GM23338 (cell line): Measurements from ENCODE around the gene L1CAM. TPM values are rescaled to one million over a fixed set of nuclear protein-coding genes. Genes with fewer than 3 reads are reported as not detected.

Experiments used
- ATAC-seq: fragments of 200-7000 bp; cut with Tn5 transposase; 3 replicates; pipeline ENCODE4 v1.9.1; 2020
- DNase-seq: peaks from one replicate; pipeline ENCODE4 v3.0.0-alpha.2; 2015; ENCODE audit warnings: low spot score
- H2AFZ ChIP-seq: fragments of 200-600 bp; sonication (generic); 2 replicates; pipeline ENCODE4 v1.8.0; 2016; ENCODE audit warnings: antibody characterized with exemption, mild to moderate bottlenecking, moderate library complexity
- H3F3A ChIP-seq: fragments of 200-600 bp; sonication (generic); replicated peaks from 2 replicates; pipeline ENCODE4 v1.8.0; 2017; ENCODE audit warnings: antibody characterized with exemption, mixed run types, low read depth
- H3K27ac ChIP-seq: fragments of 200-600 bp; sonication (generic); 2 replicates; pipeline ENCODE4 v1.6.1; 2016; ENCODE audit warnings: low read depth
- H3K27me3 ChIP-seq: fragments of 200-600 bp; sonication (generic); 2 replicates; pipeline ENCODE4 v1.8.0; 2016; ENCODE audit warnings: mild to moderate bottlenecking, mixed run types, moderate library complexity; ENCODE audit not compliant: insufficient read depth
- H3K36me3 ChIP-seq: fragments of 200-600 bp; sonication (generic); 2 replicates; pipeline ENCODE4 v1.8.0; 2016; ENCODE audit warnings: mild to moderate bottlenecking; ENCODE audit not compliant: insufficient read depth
- H3K4me1 ChIP-seq: fragments of 200-600 bp; sonication (generic); 2 replicates; pipeline ENCODE4 v1.8.0; 2016; ENCODE audit warnings: mild to moderate bottlenecking, moderate library complexity; ENCODE audit not compliant: insufficient read depth
- H3K4me2 ChIP-seq: fragments of 200-600 bp; sonication (generic); 2 replicates; pipeline ENCODE4 v1.7.1; 2017; ENCODE audit warnings: mixed run types
- H3K4me3 ChIP-seq: fragments of 200-600 bp; sonication (generic); 2 replicates; pipeline ENCODE4 v1.6.1; 2016; ENCODE audit warnings: mixed run types
- H3K79me2 ChIP-seq: fragments of 200-600 bp; sonication (generic); replicated peaks from 2 replicates; pipeline ENCODE4 v1.8.0; 2017; ENCODE audit warnings: mild to moderate bottlenecking; ENCODE audit not compliant: insufficient read depth
- H3K9me2 ChIP-seq: fragments of 200-600 bp; sonication (generic); 2 replicates; pipeline ENCODE4 v1.8.0; 2017; ENCODE audit not compliant: insufficient read depth
- H4K20me1 ChIP-seq: fragments of 200-600 bp; sonication (generic); replicated peaks from 2 replicates; pipeline ENCODE4 v1.8.0; 2017; ENCODE audit warnings: mild to moderate bottlenecking; ENCODE audit not compliant: insufficient read depth
- H3K27ac Mint-ChIP-seq: 2 replicates; pipeline ENCODE4 v1.8.0; 2020; ENCODE audit warnings: inconsistent platforms, mild to moderate bottlenecking, moderate library complexity, mixed read lengths
- H3K27me3 Mint-ChIP-seq: 3 replicates; pipeline ENCODE4 v1.8.0; 2022; ENCODE audit warnings: low read depth, mild to moderate bottlenecking, moderate library complexity, mixed read lengths, inconsistent platforms; ENCODE audit not compliant: insufficient read depth, poor library complexity
- H3K36me3 Mint-ChIP-seq: 3 replicates; pipeline ENCODE4 v1.8.0; 2021; ENCODE audit warnings: low read depth, mild to moderate bottlenecking, inconsistent platforms, moderate library complexity, mixed read lengths
- H3K4me1 Mint-ChIP-seq: 3 replicates; pipeline ENCODE4 v1.8.0; 2020; ENCODE audit warnings: mild to moderate bottlenecking, inconsistent platforms, mixed read lengths
- H3K4me3 Mint-ChIP-seq: 3 replicates; pipeline ENCODE4 v1.8.0; 2021; ENCODE audit warnings: moderate library complexity, mild to moderate bottlenecking, inconsistent platforms, mixed read lengths
- H3K9me3 Mint-ChIP-seq: 3 replicates; pipeline ENCODE4 v1.8.0; 2020; ENCODE audit warnings: moderate library complexity, mild to moderate bottlenecking, inconsistent platforms, mixed read lengths
- CREB1 ChIP-seq: fragments of 250-450 bp; sonication (Bioruptor Pico); IDR thresholded peaks from 2 replicates; pipeline ENCODE4 v1.5.0; 2020; ENCODE audit warnings: low read depth, mild to moderate bottlenecking, moderate library complexity
- CTCF ChIP-seq, 2 experiments: fragments of 200-600 bp in 1 of 2; sonication (generic) in 1 of 2; conservative IDR thresholded peaks; 2 replicates each; pipeline versions ENCODE4 v1.5.1 to v1.6.1; 2016 to 2017; ENCODE audit warnings: antibody characterized with exemption in 2 of 2, low read depth in 2 of 2, mild to moderate bottlenecking in 2 of 2, moderate library complexity in 1 of 2
- ETS1 ChIP-seq: IDR thresholded peaks from 2 replicates; pipeline ENCODE4 v1.6.1; 2016; ENCODE audit warnings: antibody characterized with exemption
- EZH2 ChIP-seq: fragments of 200-600 bp; sonication (generic); IDR thresholded peaks from one replicate; pipeline ENCODE4 v1.8.0; 2017; ENCODE audit warnings: antibody characterized with exemption, mild to moderate bottlenecking, low read depth; ENCODE audit not compliant: unreplicated experiment
- JUNB ChIP-seq: IDR thresholded peaks from one replicate; pipeline ENCODE4 v1.6.1; 2016; ENCODE audit warnings: antibody characterized with exemption; ENCODE audit not compliant: unreplicated experiment
- ZNF114 ChIP-seq: fragments of 250-450 bp; sonication (Bioruptor Pico); IDR thresholded peaks from 2 replicates; pipeline ENCODE4 v1.5.0; 2020; ENCODE audit warnings: mild to moderate bottlenecking, moderate library complexity
- ZNF462 ChIP-seq: fragments of 250-450 bp; sonication (Bioruptor Pico); IDR thresholded peaks from 2 replicates; pipeline ENCODE4 v1.5.0; 2020; ENCODE audit warnings: mild to moderate bottlenecking, moderate library complexity
- polyA plus RNA-seq: library from polyadenylated mRNA; unstranded; fragments of >200 nt; fragmentation: Nextera tagmentation; extraction: Ambion mirVana; gene quantifications from 2 replicates; pipeline ENCODE4 v1.2.1, GENCODE V29; 2016
- total RNA-seq: library from RNA; depleted of rRNA; stranded (reverse); fragments of >200 nt; shearing (Covaris generic); gene quantifications from 2 replicates; pipeline ENCODE4 v1.2.3, GENCODE V29; 2014

L1CAM gene
- total and polyA plus RNA-seq, 2 experiments from 2014 or later: 7.4 to 29.2 TPM

- TF ChIP-seq ZNF462 (CRISPR knock-in tag): no peak
- TF ChIP-seq ZNF114 (CRISPR knock-in tag): no peak
- no peak for TF ChIP-seq EZH2
- TF ChIP-seq JUNB: no peak
Observed at GRCh38 chrX:153865685-153866084, 20.3 kb downstream of the L1CAM start (continued).

GRCh38 chrX:153865321-153865580 lies 20.7 kb downstream of the L1CAM start:
- H3K4me1 Mint-ChIP-seq: peaks cover 15% of the 10 kb centered on the region
- H3K36me3 ChIP-seq: no peaks in the 10 kb centered on the region
- H3K27ac Mint-ChIP-seq: no peak overlapping the region
- H4K20me1 ChIP-seq: no peaks in the 10 kb centered on the region
- H3F3A ChIP-seq: no peaks in the 10 kb centered on the region
- DNase-seq: no peak
- no peaks in the 10 kb centered on the region for H3K9me2 ChIP-seq
- H3K4me1 ChIP-seq: no peaks in the 10 kb centered on the region; the same call in 1 of the 2 replicates
- ATAC-seq: no peak
- H3K27me3 Mint-ChIP-seq: peaks cover 3% of the 10 kb centered on the region
- no peak overlapping the region for H2AFZ ChIP-seq
- no peak overlapping the region for H3K4me3 ChIP-seq
- no peak overlapping the region for H3K4me2 ChIP-seq
- H3K27ac ChIP-seq: no peak overlapping the region
- no peaks in the 10 kb centered on the region for H3K9me3 Mint-ChIP-seq
- H3K27me3 ChIP-seq: no peaks in the 10 kb centered on the region
- no peak overlapping the region for H3K4me3 Mint-ChIP-seq
- no peaks in the 10 kb centered on the region for H3K79me2 ChIP-seq
- peaks cover 17% of the 10 kb centered on the region for H3K36me3 Mint-ChIP-seq
- TF ChIP-seq CTCF (conservative IDR thresholded peaks at IDR 0.05; ENCODE audit: low read depth in 2 of 2) (no peak), EZH2 (no peak), CREB1 (no peak), ETS1 (no peak), ZNF462 (CRISPR knock-in tag) (no peak)
